ENCODE measurements around the gene PARP14.

PARP14 gene

GRCh38 chr3:122760453-122761271 lies 80.0 kb downstream of the PARP14 start:
- H3K27me3 ChIP-seq (replicated peaks; ENCODE audit: insufficient read depth, low read length), result no peaks in the 10 kb centered on the region
- H4K20me1 ChIP-seq (ENCODE audit: insufficient read depth, low read length), result no peaks in the 10 kb centered on the region
- TF ChIP-seq CTCF (IDR thresholded peaks at IDR 0.05; ENCODE audit: low read length), result no peak
- H3K4me2 ChIP-seq (ENCODE audit: low read depth, low read length), result no peak overlapping the region
- H3K27ac ChIP-seq (ENCODE audit: low read length), result no peak overlapping the region
- H3K36me3 ChIP-seq (replicated peaks; ENCODE audit: insufficient read depth, low read length), result no peaks in the 10 kb centered on the region
- no peaks in the 10 kb centered on the region for H3F3A ChIP-seq (ENCODE audit: insufficient read depth, low read length)
- no peak overlapping the region for H3K4me3 ChIP-seq (ENCODE audit: low read length)
- H3K9me2 ChIP-seq (replicated peaks; ENCODE audit: insufficient read depth, low read length), result no peaks in the 10 kb centered on the region
- peaks cover 18% of the 10 kb centered on the region; the same call in 1 of the 2 replicates for H3K4me1 ChIP-seq (ENCODE audit: low read length)
- no peak overlapping the region for H3K9ac ChIP-seq (ENCODE audit: low read length)
- no peak for DNase-seq
- H2AFZ ChIP-seq (ENCODE audit: low read length), result no peak overlapping the region
- no peaks in the 10 kb centered on the region for H3K79me2 ChIP-seq (ENCODE audit: low read length)
- no peaks in the 10 kb centered on the region for H3K9me3 ChIP-seq (replicated peaks; ENCODE audit: insufficient read depth, low read length)

GRCh38 chr3:122766430-122766829 lies 85.8 kb downstream of the PARP14 start:
- Histone ChIP-seq H3K79me2 (ENCODE audit: low read length) (no peaks in the 10 kb centered on the region), H3K4me2 (ENCODE audit: low read depth, low read length) (no peak overlapping the region), H2AFZ (ENCODE audit: low read length) (no peak overlapping the region), H3K9me3 (replicated peaks; ENCODE audit: insufficient read depth, low read length) (no peaks in the 10 kb centered on the region), H3K36me3 (replicated peaks; ENCODE audit: insufficient read depth, low read length) (no peaks in the 10 kb centered on the region), H3K9me2 (replicated peaks; ENCODE audit: insufficient read depth, low read length) (no peaks in the 10 kb centered on the region), H3K4me3 (ENCODE audit: low read length) (no peak overlapping the region), H4K20me1 (ENCODE audit: insufficient read depth, low read length) (no peaks in the 10 kb centered on the region), H3K27ac (ENCODE audit: low read length) (peak overlapping the region; percentile 34; the same call in 1 of the 2 replicates), H3K9ac (ENCODE audit: low read length) (no peak overlapping the region), H3K4me1 (ENCODE audit: low read length) (peaks cover 15% of the 10 kb centered on the region), H3F3A (ENCODE audit: insufficient read depth, low read length) (0 out of 2 replicates have a peak, but pooled peaks cover 9% of the 10 kb centered on the region), H3K27me3 (replicated peaks; ENCODE audit: insufficient read depth, low read length) (no peaks in the 10 kb centered on the region)
- TF ChIP-seq EZH2 (optimal IDR thresholded peaks at IDR 0.05; ENCODE audit: low read depth, low read length) (no peak), CTCF (IDR thresholded peaks at IDR 0.05; ENCODE audit: low read length) (no peak), EZH2phosphoT487 (IDR thresholded peaks at IDR 0.05; ENCODE audit: low read length) (no peak)
- DNase-seq, result no peak

GRCh38 chr3:122767540-122768372 lies 87.1 kb downstream of the PARP14 start:
- Histone ChIP-seq H3K9me2 (replicated peaks; ENCODE audit: insufficient read depth, low read length) (no peaks in the 10 kb centered on the region), H3K4me3 (ENCODE audit: low read length) (no peak overlapping the region), H3K27ac (ENCODE audit: low read length) (no peak overlapping the region), H3K36me3 (replicated peaks; ENCODE audit: insufficient read depth, low read length) (no peaks in the 10 kb centered on the region), H4K20me1 (ENCODE audit: insufficient read depth, low read length) (no peaks in the 10 kb centered on the region), H3K4me2 (ENCODE audit: low read depth, low read length) (no peak overlapping the region), H3F3A (ENCODE audit: insufficient read depth, low read length) (0 out of 2 replicates have a peak, but pooled peaks cover 9% of the 10 kb centered on the region), H3K4me1 (ENCODE audit: low read length) (peaks cover 15% of the 10 kb centered on the region), H3K79me2 (ENCODE audit: low read length) (no peaks in the 10 kb centered on the region), H3K27me3 (replicated peaks; ENCODE audit: insufficient read depth, low read length) (no peaks in the 10 kb centered on the region), H3K9me3 (replicated peaks; ENCODE audit: insufficient read depth, low read length) (no peaks in the 10 kb centered on the region), H2AFZ (ENCODE audit: low read length) (no peak overlapping the region), H3K9ac (ENCODE audit: low read length) (no peak overlapping the region)
- no peak for DNase-seq
- no peak for TF ChIP-seq CTCF (IDR thresholded peaks at IDR 0.05; ENCODE audit: low read length)
- TF ChIP-seq EZH2 (optimal IDR thresholded peaks at IDR 0.05; ENCODE audit: low read depth, low read length), result no peak
- TF ChIP-seq EZH2phosphoT487 (IDR thresholded peaks at IDR 0.05; ENCODE audit: low read length), result no peak
